HG02884 (cell line): ENCODE results near the gene HPGD.
"Not testable (repeated sequence)": the region's sequence is repeated elsewhere in the genome, so short reads cannot be mapped to it uniquely, and the experiment has no call there.

ENCODE experiments used
- ATAC-seq: cut with Tn5 transposase; IDR thresholded peaks from one replicate; pipeline ENCODE4 v1.9.1; 2021; ENCODE audit warnings: mild to moderate bottlenecking, moderate library complexity; ENCODE audit not compliant: unreplicated experiment

Gene HPGD

GRCh38 chr4:174528226-174528625 is 5.9 kb upstream of the HPGD start:
- ATAC-seq = no peak

- ATAC-seq = no peak
These were observed 4.4 kb upstream of the HPGD start for GRCh38 chr4:174526731-174527130.

- ATAC-seq = no peak
These were observed 2.0 kb upstream of the HPGD start for GRCh38 chr4:174524242-174524641.

- no peak for ATAC-seq
These were observed 871 bp upstream of the HPGD start for GRCh38 chr4:174523025-174523693.

GRCh38 chr4:174521800-174522182 is 497 bp downstream of the HPGD start:
- peak; percentile 37 for ATAC-seq

- ATAC-seq = no peak
These were observed 1.6 kb downstream of the HPGD start for GRCh38 chr4:174520660-174521059.

GRCh38 chr4:174517502-174518445 is 4.5 kb downstream of the HPGD start:
- no peak for ATAC-seq

GRCh38 chr4:174516794-174517193 is 5.5 kb downstream of the HPGD start:
- ATAC-seq = no peak

- no peak for ATAC-seq
These were observed 5.9 kb downstream of the HPGD start for GRCh38 chr4:174516345-174516744.

GRCh38 chr4:174512745-174513144 is 9.5 kb downstream of the HPGD start:
- no peak for ATAC-seq

GRCh38 chr4:174505892-174506291 is 16.4 kb downstream of the HPGD start:
- no peak for ATAC-seq

GRCh38 chr4:174505007-174505406 is 17.3 kb downstream of the HPGD start:
- no peak for ATAC-seq

- ATAC-seq = no peak
These were observed 19.1 kb downstream of the HPGD start for GRCh38 chr4:174503079-174503715.

GRCh38 chr4:174496631-174497432 is 25.5 kb downstream of the HPGD start:
- ATAC-seq = no peak

- no peak for ATAC-seq
These were observed 26.7 kb downstream of the HPGD start for GRCh38 chr4:174495626-174496025.

GRCh38 chr4:174494726-174495125 is 27.6 kb downstream of the HPGD start:
- no peak for ATAC-seq

GRCh38 chr4:174494146-174494545 is 28.1 kb downstream of the HPGD start:
- ATAC-seq = no peak

GRCh38 chr4:174490451-174490961 is 31.8 kb downstream of the HPGD start:
- ATAC-seq = no peak

GRCh38 chr4:174488368-174488767 is 33.9 kb downstream of the HPGD start:
- ATAC-seq = not testable (repeated sequence)

GRCh38 chr4:174485025-174485424 is 37.3 kb downstream of the HPGD start:
- no peak for ATAC-seq

- no peak for ATAC-seq
These were observed 38.5 kb downstream of the HPGD start for GRCh38 chr4:174483792-174484191.
